ENCODE data around the gene NOTCH3. TPM values are rescaled to one million over a fixed set of nuclear protein-coding genes. Genes with fewer than 3 reads are reported as not detected.
A peak's percentile ranks its signal among the peaks of the same experiment; 100 is the strongest.

The NOTCH3 gene
- polyA plus RNA-seq = not detected

GRCh38 chr19:15200553-15201364 lies at the start of gene NOTCH3:
TSS of gene NOTCH3 (minus strand) at chr19:15200995. CDS start at chr19:15200905, 90 bp downstream.
- Mint-ChIP-seq H3K4me3 (peak within 1 kb of the TSS in 3 of 4 donors; percentile 43 to 72 (median 46)), H3K4me1 (peaks cover 0 to 11% (median 5%) of the 10 kb centered on the region in 3 donors), H3K27me3 (peaks cover 54% of the 10 kb centered on the region), H3K9me3 (peaks cover 0 to 4% (median 0%) of the 10 kb centered on the region in 3 donors), H3K27ac (no peak within 1 kb of the TSS), H3K36me3 (peaks cover 2% of the 10 kb centered on the region)

DNA sequence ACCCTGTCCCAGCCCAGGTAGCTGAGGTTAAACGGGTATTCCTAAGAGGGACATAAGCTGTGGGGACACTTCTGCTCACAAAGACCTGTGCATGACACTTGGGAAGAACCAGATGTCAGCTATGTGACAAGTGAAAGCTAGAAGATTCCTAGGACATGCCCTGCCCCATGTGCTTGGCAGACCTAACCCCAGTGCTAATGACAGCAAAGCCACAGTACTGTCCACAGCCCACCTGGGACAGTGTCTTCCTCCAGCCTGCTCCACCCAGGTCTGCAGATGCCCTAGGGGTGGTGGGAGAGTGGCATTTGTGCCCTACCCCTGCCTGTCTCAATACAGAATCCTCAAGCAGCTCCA lies 49.8 kb upstream of the NOTCH3 start:
- Mint-ChIP-seq H3K4me1 (peaks cover 0 to 1% (median 0%) of the 10 kb centered on the region in 3 donors), H3K27me3 (no peaks in the 10 kb centered on the region), H3K4me3 (no peak overlapping the region), H3K36me3 (peaks cover 2% of the 10 kb centered on the region), H3K27ac (no peak overlapping the region), H3K9me3 (peaks cover 0 to 1% (median 0%) of the 10 kb centered on the region in 3 donors)

DNA sequence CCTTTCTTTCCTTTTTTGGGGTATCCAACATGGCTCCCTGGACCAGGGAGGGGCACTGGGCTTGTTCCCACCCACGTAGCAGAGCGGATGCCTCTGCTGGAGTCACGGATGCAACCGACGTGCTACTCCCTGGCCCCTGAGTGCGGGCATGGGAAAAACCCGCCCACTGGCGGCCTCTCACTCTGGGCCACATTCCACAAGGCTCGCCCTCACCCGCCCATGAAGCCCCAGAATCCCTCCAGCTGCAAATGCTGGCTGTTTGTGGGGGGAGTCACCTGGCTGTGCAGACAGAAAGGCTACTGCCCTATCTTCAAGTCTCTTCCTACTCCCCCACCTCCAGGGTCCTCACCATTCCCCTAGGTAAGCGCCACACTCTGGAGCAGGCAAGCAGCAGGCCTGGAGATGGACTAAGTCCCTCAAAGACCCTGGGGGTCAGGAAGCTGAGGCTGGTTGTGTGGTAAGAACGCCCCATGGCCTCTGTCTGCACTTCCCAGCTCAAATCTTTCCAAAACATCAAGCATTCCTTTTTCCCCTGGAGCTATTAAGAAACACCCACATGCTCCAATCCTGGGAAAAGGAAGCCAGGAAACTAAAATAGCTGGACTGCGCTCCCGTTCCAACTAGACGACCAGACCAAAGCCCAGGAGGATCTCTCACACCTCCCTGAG lies 49.3 kb upstream of the NOTCH3 start:
- H3K36me3 Mint-ChIP-seq = peaks cover 2% of the 10 kb centered on the region

GRCh38 chr19:15249528-15249874 lies 48.7 kb upstream of the NOTCH3 start:
- Mint-ChIP-seq H3K9me3 (peaks cover 0 to 1% (median 0%) of the 10 kb centered on the region in 3 donors), H3K27me3 (no peaks in the 10 kb centered on the region), H3K27ac (no peak overlapping the region), H3K36me3 (peaks cover 2% of the 10 kb centered on the region), H3K4me1 (peaks cover 0 to 1% (median 0%) of the 10 kb centered on the region in 3 donors), H3K4me3 (no peak overlapping the region)

More for the DNA sequence above, 49.3 kb upstream of the NOTCH3 start:
- Mint-ChIP-seq H3K27me3 (no peaks in the 10 kb centered on the region), H3K4me3 (no peak overlapping the region), H3K27ac (no peak overlapping the region), H3K9me3 (peaks cover 0 to 1% (median 0%) of the 10 kb centered on the region in 3 donors), H3K4me1 (peaks cover 0 to 1% (median 0%) of the 10 kb centered on the region in 3 donors)

DNA sequence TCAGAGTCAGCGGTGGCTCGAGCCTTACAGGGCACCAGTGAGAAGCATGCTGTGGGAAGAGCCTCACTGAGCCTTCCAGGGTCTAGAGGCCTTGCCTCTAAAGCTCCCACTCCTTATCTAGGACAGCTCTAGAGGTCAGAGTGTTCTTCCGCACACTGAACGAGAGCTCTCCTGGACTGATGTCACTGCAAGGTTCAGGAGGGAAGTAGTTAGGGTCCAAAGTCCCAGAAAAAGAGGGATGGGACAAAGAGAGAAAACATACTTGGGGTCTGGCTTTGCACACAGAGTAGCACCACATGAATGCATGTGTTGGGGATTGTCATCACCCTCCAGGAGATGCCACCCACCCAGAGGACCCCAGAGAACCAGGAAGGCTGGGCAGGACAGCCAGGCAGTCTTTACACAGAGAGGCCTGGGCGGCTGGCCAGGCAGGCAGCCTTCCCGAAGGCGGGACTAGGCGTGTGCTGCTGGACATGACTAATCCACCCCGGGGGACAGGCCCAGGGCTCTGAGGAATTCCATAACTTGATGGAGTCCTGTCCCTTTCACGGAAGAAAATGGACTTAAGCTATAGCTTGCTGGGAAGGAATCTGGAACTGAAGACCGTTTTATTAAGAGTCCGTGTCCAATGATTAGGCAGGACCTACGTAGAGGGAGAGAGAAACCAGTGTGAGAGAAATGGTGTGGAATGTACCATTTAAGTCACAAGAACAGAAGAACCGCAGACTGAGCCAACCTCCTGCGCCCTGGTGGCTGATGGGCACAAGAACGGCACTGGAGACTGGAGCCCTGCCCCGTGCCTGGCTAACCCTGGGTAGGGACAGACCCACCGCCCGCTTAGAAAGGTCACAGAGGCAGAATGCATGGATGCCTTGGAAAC lies 48.1 kb upstream of the NOTCH3 start:
- H3K9me3 Mint-ChIP-seq = peaks cover 0 to 1% (median 0%) of the 10 kb centered on the region in 3 donors
- no peaks in the 10 kb centered on the region for H3K27me3 Mint-ChIP-seq
- H3K4me3 Mint-ChIP-seq = no peak overlapping the region
- peaks cover 2% of the 10 kb centered on the region for H3K36me3 Mint-ChIP-seq
- no peak overlapping the region for H3K27ac Mint-ChIP-seq
- no peaks in the 10 kb centered on the region for H3K4me1 Mint-ChIP-seq

DNA sequence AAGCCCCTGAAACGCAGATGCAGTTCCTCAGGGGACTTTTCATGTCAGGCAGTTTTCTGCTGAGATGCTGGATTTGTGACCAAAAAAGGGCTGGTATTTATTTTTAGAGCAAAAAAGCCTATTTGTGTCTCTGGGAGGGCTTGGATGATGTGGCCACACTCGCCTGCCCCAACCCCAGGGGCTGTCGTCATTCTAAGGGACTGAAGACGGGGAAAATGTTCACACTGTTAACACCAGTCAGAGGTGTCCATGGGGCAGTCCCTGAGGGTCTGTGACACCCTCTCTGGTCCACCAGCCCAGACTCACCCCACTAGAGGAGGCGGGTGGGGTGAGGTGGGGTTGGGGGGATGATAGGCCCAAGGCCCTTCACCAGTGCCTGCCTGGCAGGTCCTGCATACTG lies 47.3 kb upstream of the NOTCH3 start:
- no peak overlapping the region for H3K4me3 Mint-ChIP-seq
- H3K4me1 Mint-ChIP-seq = no peaks in the 10 kb centered on the region
- peak overlapping the region in 1 of 3 donors; percentile 42 for H3K27ac Mint-ChIP-seq
- H3K36me3 Mint-ChIP-seq = peaks cover 2% of the 10 kb centered on the region
- H3K27me3 Mint-ChIP-seq = no peaks in the 10 kb centered on the region
- H3K9me3 Mint-ChIP-seq = peaks cover 0 to 1% (median 0%) of the 10 kb centered on the region in 3 donors

- H3K4me1 Mint-ChIP-seq = no peaks in the 10 kb centered on the region
- peaks cover 0 to 1% (median 0%) of the 10 kb centered on the region in 3 donors for H3K9me3 Mint-ChIP-seq
- peaks cover 2% of the 10 kb centered on the region for H3K36me3 Mint-ChIP-seq
- H3K27ac Mint-ChIP-seq = peak overlapping the region in 1 of 3 donors; percentile 42
- H3K4me3 Mint-ChIP-seq = no peak overlapping the region
- H3K27me3 Mint-ChIP-seq = no peaks in the 10 kb centered on the region
Measured at GRCh38 chr19:15247107-15248014, 46.6 kb upstream of the NOTCH3 start.

DNA sequence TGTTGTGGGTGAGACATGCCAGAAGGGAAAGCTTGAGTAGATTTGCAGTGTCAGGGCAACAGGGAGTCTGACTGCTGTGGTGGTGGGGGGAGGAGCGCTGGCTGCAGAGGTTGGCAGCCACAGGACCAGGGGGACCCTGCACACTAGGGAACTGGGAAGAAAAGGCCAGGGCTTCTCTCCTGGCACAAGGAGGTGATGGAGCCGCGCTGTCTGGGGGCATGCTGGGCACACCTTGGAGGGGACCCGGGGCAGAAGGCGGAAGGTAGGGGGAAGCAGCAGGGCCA lies 45.3 kb upstream of the NOTCH3 start:
- Mint-ChIP-seq H3K27ac (peak overlapping the region in 1 of 3 donors; percentile 88), H3K9me3 (peaks cover 0 to 1% (median 0%) of the 10 kb centered on the region in 3 donors), H3K36me3 (peaks cover 2% of the 10 kb centered on the region), H3K27me3 (no peaks in the 10 kb centered on the region), H3K4me1 (no peaks in the 10 kb centered on the region), H3K4me3 (no peak overlapping the region)

DNA sequence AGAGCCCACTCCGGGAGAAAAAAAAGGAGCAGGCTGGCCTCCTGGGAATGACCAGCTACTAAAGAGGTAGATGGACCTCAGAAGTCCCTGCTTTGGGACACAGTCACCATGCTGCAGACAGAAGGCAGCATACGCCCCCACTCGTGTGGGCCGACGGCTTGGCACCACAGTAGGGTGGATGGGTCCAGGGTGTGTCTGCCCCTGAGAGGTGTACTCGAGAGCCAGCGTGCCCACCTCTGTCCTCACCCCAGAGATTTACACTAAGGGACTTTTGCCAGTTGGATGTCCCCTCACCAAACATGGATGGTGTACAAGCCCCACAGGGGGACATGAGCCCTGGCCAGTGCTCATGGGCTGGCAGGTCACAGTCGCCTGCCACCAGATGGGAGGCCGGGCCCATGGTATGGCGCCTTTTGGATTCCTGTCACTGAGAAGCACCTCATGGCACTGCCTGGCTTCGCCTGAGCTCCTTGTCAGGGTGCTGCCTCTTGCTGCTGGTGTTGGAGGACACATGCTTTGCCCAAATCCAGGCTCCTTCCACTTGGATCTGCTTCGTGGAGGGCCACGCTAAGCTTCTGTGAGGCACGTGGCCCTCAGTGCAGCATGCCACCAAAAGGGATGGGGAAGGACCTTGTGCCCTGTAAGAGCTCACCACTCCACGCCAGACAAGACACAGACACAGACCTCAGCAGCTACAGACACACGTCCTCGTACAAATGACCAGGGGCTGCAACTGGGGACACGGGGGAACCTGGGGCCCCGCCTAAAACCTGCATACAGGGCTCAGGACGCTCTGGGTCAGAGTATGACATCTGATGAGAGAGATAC lies 44.8 kb upstream of the NOTCH3 start:
- Mint-ChIP-seq H3K36me3 (peaks cover 2% of the 10 kb centered on the region), H3K27me3 (no peaks in the 10 kb centered on the region), H3K4me1 (no peaks in the 10 kb centered on the region), H3K4me3 (no peak overlapping the region), H3K9me3 (peaks cover 0 to 1% (median 0%) of the 10 kb centered on the region in 3 donors), H3K27ac (no peak overlapping the region)

DNA sequence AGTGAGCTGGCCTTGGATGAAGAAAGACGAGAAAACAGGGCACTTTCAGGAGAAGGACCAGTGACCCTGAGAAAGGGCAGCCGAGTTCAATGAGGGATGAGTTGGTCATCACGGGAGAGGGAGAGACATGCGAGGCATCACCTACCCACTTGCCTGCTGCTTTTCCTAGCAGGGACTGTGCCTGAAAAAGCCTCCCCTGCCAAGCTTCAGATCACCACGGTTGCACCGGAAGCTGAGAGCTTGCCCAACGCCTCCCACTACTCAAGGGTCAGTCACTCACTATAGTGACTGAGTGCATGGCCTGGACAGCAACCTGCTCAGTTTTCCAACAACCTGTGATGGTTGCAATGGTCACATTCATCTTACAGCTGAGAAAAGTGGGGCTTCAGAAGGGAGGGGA lies 44.0 kb upstream of the NOTCH3 start:
- no peaks in the 10 kb centered on the region for H3K4me1 Mint-ChIP-seq
- peaks cover 0 to 1% (median 0%) of the 10 kb centered on the region in 3 donors for H3K9me3 Mint-ChIP-seq
- H3K27ac Mint-ChIP-seq = no peak overlapping the region
- peaks cover 2% of the 10 kb centered on the region for H3K36me3 Mint-ChIP-seq
- no peaks in the 10 kb centered on the region for H3K27me3 Mint-ChIP-seq
- no peak overlapping the region for H3K4me3 Mint-ChIP-seq

GRCh38 chr19:15244106-15244803 lies 43.5 kb upstream of the NOTCH3 start:
- H3K4me3 Mint-ChIP-seq = no peak overlapping the region
- H3K9me3 Mint-ChIP-seq = peaks cover 0 to 1% (median 0%) of the 10 kb centered on the region in 3 donors
- no peak overlapping the region for H3K27ac Mint-ChIP-seq
- no peaks in the 10 kb centered on the region for H3K27me3 Mint-ChIP-seq
- H3K4me1 Mint-ChIP-seq = no peaks in the 10 kb centered on the region
- peaks cover 2% of the 10 kb centered on the region for H3K36me3 Mint-ChIP-seq

- H3K4me1 Mint-ChIP-seq = no peaks in the 10 kb centered on the region
- no peak overlapping the region for H3K27ac Mint-ChIP-seq
- peaks cover 0 to 1% (median 0%) of the 10 kb centered on the region in 3 donors for H3K9me3 Mint-ChIP-seq
- H3K36me3 Mint-ChIP-seq = peaks cover 2% of the 10 kb centered on the region
- H3K4me3 Mint-ChIP-seq = no peak overlapping the region
- no peaks in the 10 kb centered on the region for H3K27me3 Mint-ChIP-seq
Measured at GRCh38 chr19:15243236-15243957, 42.6 kb upstream of the NOTCH3 start.
